Measurements from ENCODE around the gene KIAA1586.
"Not testable (repeated sequence)": the region's sequence is repeated elsewhere in the genome, so short reads cannot be mapped to it uniquely, and the experiment has no call there.

Gene KIAA1586

GRCh38 chr6:57047859-57048258 is 1.4 kb downstream of the KIAA1586 start:
- DNase-seq = not testable (repeated sequence)

- no peak for DNase-seq
Observed at GRCh38 chr6:57048577-57048976, 2.1 kb downstream of the KIAA1586 start.

- DNase-seq = no peak
Observed at GRCh38 chr6:57063847-57064246, 17.4 kb downstream of the KIAA1586 start.

- DNase-seq = no peak
Observed at GRCh38 chr6:57064809-57065208, 18.3 kb downstream of the KIAA1586 start.

GRCh38 chr6:57068061-57068460 is 21.6 kb downstream of the KIAA1586 start:
- DNase-seq = no peak

GRCh38 chr6:57069228-57069627 is 22.7 kb downstream of the KIAA1586 start:
- no peak for DNase-seq

GRCh38 chr6:57069920-57070331 is 23.4 kb downstream of the KIAA1586 start:
- DNase-seq = no peak

GRCh38 chr6:57072108-57072507 is 25.6 kb downstream of the KIAA1586 start:
- no peak for DNase-seq

GRCh38 chr6:57074383-57074782 is 27.9 kb downstream of the KIAA1586 start:
- DNase-seq = no peak

- DNase-seq = no peak
Observed at GRCh38 chr6:57075092-57075491, 28.6 kb downstream of the KIAA1586 start.

GRCh38 chr6:57078531-57079207 is 32.2 kb downstream of the KIAA1586 start:
- DNase-seq = no peak

GRCh38 chr6:57085471-57085870 is 39.0 kb downstream of the KIAA1586 start:
- no peak for DNase-seq

- no peak for DNase-seq
Observed at GRCh38 chr6:57086843-57087242, 40.4 kb downstream of the KIAA1586 start.

- DNase-seq = no peak
Observed at GRCh38 chr6:57087916-57088315, 41.4 kb downstream of the KIAA1586 start.

- DNase-seq = no peak
Observed at GRCh38 chr6:57089265-57089664, 42.8 kb downstream of the KIAA1586 start.

- DNase-seq = peak; percentile 96
Observed at GRCh38 chr6:57089687-57090457, 43.4 kb downstream of the KIAA1586 start, which contains the start of gene ZNF451. Gene ZNF451, plus strand, starts transcription at chr6:57090188. Its CDS starts 66 bp downstream, at chr6:57090254.

- DNase-seq = not testable (repeated sequence)
Observed at GRCh38 chr6:57090458-57091067, 44.1 kb downstream of the KIAA1586 start.

- DNase-seq = not testable (repeated sequence)
Observed at GRCh38 chr6:57091375-57091774, 44.9 kb downstream of the KIAA1586 start.

- no peak for DNase-seq
Observed at GRCh38 chr6:57094689-57095088, 48.2 kb downstream of the KIAA1586 start.

GRCh38 chr6:57097596-57097995 is 51.1 kb downstream of the KIAA1586 start:
- no peak for DNase-seq

GRCh38 chr6:57102976-57103375 is 56.5 kb downstream of the KIAA1586 start:
- DNase-seq = no peak

GRCh38 chr6:57104336-57104735 is 57.8 kb downstream of the KIAA1586 start:
- no peak for DNase-seq

Measured in NCI-H1105 (cell line).